Ishikawa (cell line): ENCODE data around the gene GRIK2.

ENCODE experiments used
- CEBPB ChIP-seq: IDR thresholded peaks from 2 replicates; pipeline ENCODE4 v1.6.1; 2012
- CREB1 ChIP-seq: IDR thresholded peaks from 2 replicates; pipeline ENCODE4 v1.6.1; 2012; ENCODE audit warnings: low read depth
- EP300 ChIP-seq: IDR thresholded peaks from 2 replicates; pipeline ENCODE4 v1.6.1; 2012; ENCODE audit warnings: borderline replicate concordance
- FOXM1 ChIP-seq: IDR thresholded peaks from 2 replicates; pipeline ENCODE4 v1.6.1; 2012; ENCODE audit warnings: low read depth, borderline replicate concordance
- NFIC ChIP-seq: IDR thresholded peaks from 2 replicates; pipeline ENCODE4 v1.6.1; 2012
- RAD21 ChIP-seq: IDR thresholded peaks from 2 replicates; pipeline ENCODE4 v1.6.1; 2012; ENCODE audit warnings: low read depth
- TAF1 ChIP-seq: IDR thresholded peaks from 2 replicates; pipeline ENCODE4 v1.6.1; 2012; ENCODE audit warnings: low read depth, mild to moderate bottlenecking
- YY1 ChIP-seq: IDR thresholded peaks from 2 replicates; pipeline ENCODE4 v1.6.1; 2012; ENCODE audit warnings: low read depth
- ZBTB7A ChIP-seq: IDR thresholded peaks from 2 replicates; pipeline ENCODE4 v1.6.1; 2012; ENCODE audit warnings: low read depth
- TF ChIP-seq, protein P1 (sequence below): IDR thresholded peaks from 2 replicates; pipeline ENCODE4 v1.6.1; 2012; ENCODE audit warnings: low read depth, mild to moderate bottlenecking
- TF ChIP-seq, protein P2 (sequence below): IDR thresholded peaks from 2 replicates; pipeline ENCODE4 v1.6.1; 2012

DNA sequence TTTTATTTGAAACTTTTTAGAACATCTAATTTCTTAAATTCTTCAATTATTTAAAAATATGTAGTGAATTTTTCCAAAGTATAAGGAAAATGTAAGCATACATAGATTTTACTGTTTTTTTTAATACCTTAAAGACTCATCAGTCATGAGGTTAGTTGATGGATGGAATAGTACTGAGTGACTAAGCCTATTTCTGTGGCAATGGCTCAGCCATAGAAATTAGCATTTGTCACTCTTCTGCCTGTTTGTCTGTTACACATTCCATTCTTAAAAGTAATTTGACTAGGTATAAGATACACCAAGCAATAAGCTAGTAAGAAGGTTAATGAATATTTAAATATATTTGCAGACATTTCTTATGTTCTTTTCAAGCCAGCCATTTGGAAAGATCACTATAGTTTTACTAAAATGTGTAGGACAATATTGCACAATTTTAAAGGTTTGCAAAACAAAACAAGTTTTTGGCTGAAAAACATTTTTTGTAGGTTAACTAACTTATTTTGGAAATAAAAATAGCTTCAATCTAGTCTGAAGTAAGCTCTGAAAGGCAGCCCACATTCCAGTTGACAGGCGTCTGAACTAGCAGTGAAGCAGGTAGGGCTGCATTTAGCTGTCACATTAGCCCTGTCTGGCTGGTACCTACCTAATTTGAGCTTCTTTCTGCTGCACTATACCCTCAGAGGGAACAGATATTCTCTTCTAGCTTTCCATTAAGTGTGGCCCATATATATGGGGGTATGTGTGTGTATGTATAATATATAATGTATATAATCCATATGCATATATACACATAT, 385.7 kb downstream of the GRIK2 start:
- TF ChIP-seq EP300, result no peak
- no peak for TF ChIP-seq CEBPB
- TF ChIP-seq, protein P1, sequence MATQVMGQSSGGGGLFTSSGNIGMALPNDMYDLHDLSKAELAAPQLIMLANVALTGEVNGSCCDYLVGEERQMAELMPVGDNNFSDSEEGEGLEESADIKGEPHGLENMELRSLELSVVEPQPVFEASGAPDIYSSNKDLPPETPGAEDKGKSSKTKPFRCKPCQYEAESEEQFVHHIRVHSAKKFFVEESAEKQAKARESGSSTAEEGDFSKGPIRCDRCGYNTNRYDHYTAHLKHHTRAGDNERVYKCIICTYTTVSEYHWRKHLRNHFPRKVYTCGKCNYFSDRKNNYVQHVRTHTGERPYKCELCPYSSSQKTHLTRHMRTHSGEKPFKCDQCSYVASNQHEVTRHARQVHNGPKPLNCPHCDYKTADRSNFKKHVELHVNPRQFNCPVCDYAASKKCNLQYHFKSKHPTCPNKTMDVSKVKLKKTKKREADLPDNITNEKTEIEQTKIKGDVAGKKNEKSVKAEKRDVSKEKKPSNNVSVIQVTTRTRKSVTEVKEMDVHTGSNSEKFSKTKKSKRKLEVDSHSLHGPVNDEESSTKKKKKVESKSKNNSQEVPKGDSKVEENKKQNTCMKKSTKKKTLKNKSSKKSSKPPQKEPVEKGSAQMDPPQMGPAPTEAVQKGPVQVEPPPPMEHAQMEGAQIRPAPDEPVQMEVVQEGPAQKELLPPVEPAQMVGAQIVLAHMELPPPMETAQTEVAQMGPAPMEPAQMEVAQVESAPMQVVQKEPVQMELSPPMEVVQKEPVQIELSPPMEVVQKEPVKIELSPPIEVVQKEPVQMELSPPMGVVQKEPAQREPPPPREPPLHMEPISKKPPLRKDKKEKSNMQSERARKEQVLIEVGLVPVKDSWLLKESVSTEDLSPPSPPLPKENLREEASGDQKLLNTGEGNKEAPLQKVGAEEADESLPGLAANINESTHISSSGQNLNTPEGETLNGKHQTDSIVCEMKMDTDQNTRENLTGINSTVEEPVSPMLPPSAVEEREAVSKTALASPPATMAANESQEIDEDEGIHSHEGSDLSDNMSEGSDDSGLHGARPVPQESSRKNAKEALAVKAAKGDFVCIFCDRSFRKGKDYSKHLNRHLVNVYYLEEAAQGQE, result no peak
- TF ChIP-seq CREB1, result no peak
- no peak for TF ChIP-seq FOXM1
- TF ChIP-seq RAD21, result no peak
- TF ChIP-seq NFIC, result no peak
- TF ChIP-seq, protein P2, sequence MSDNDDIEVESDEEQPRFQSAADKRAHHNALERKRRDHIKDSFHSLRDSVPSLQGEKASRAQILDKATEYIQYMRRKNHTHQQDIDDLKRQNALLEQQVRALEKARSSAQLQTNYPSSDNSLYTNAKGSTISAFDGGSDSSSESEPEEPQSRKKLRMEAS, result no peak
- TF ChIP-seq YY1, result no peak
- no peak for TF ChIP-seq ZBTB7A
- TF ChIP-seq TAF1, result no peak
